H1 (cell line): Measurements from ENCODE around the gene SYNDIG1. TPM values are rescaled to one million over a fixed set of nuclear protein-coding genes. Genes with fewer than 3 reads are reported as not detected.

Experiments used
- CTCF ChIA-PET: fragments of 300-600 bp; sonication (Branson Sonifier 250); formaldehyde crosslinking; loops from one replicate; lab custom pipeline; 2021; ENCODE audit not compliant: partially characterized antibody; lab: Charles Lee
- POLR2A ChIA-PET: fragments of 300-600 bp; sonication (Branson Sonifier 250); formaldehyde crosslinking; loops from one replicate; lab custom pipeline; 2021; ENCODE audit warnings: inconsistent platforms; ENCODE audit not compliant: partially characterized antibody; lab: Charles Lee
- DNase-seq, 2 experiments: peaks; one replicate each; pipeline versions ENCODE4 v3.0.0 to v3.0.0-alpha.2; 2010 to 2022; ENCODE audit warnings: low spot score in 2 of 2, low read depth in 1 of 2, mixed read lengths in 1 of 2
- FAIRE-seq: peaks from 2 replicates; lab custom pipeline; 2011; peaks lifted over from hg19 to GRCh38; lab: Jason Lieb, UNC
- H2AFZ ChIP-seq: 2 replicates; pipeline ENCODE4 v1.8.1; 2012; ENCODE audit warnings: low read length, inconsistent platforms
- H2AK5ac ChIP-seq: 2 replicates; pipeline ENCODE4 v1.6.1; 2013; ENCODE audit warnings: low read depth, low read length
- H2BK120ac ChIP-seq: replicated peaks from 2 replicates; pipeline ENCODE3; 2013; ENCODE audit warnings: low read depth, low read length, inconsistent platforms
- H2BK12ac ChIP-seq: 2 replicates; pipeline ENCODE4 v1.6.1; 2013; ENCODE audit warnings: low read depth, low read length
- H2BK15ac ChIP-seq: 2 replicates; pipeline ENCODE4 v1.6.1; 2013; ENCODE audit warnings: low read length
- H2BK20ac ChIP-seq: 2 replicates; pipeline ENCODE4 v1.6.1; 2013; ENCODE audit warnings: low read length
- H2BK5ac ChIP-seq: 2 replicates; pipeline ENCODE4 v1.6.1; 2013; ENCODE audit warnings: low read depth, low read length
- H3K14ac ChIP-seq: 2 replicates; pipeline ENCODE4 v1.6.1; 2013; ENCODE audit warnings: inconsistent platforms; ENCODE audit not compliant: insufficient read length
- H3K18ac ChIP-seq: 2 replicates; pipeline ENCODE4 v1.6.1; 2013; ENCODE audit warnings: low read length; ENCODE audit errors: extremely low read depth
- H3K23ac ChIP-seq: 2 replicates; pipeline ENCODE4 v1.6.1; 2013; ENCODE audit warnings: inconsistent platforms; ENCODE audit not compliant: insufficient read length
- H3K23me2 ChIP-seq: 2 replicates; pipeline ENCODE4 v1.6.1; 2013; ENCODE audit warnings: low read depth, low read length
- H3K27ac ChIP-seq: 2 replicates; pipeline ENCODE4 v1.6.1; 2011; ENCODE audit warnings: low read depth, low read length, inconsistent platforms
- H3K27me3 ChIP-seq, 4 experiments: replicated peaks in 1 of 4; 1 replicate in 1 of 4; 2 replicates in 3 of 4; pipeline versions ENCODE4 v1.6.1 to v1.8.1; 2011 to 2013; ENCODE audit warnings: low read length in 3 of 4, mild to moderate bottlenecking in 3 of 4, inconsistent platforms in 2 of 4, mixed read lengths in 2 of 4, moderate library complexity in 1 of 4; ENCODE audit not compliant: control insufficient read depth in 3 of 4, insufficient read depth in 3 of 4; ENCODE audit errors: extremely low read depth in 1 of 4
- H3K36me3 ChIP-seq, 4 experiments: 2 replicates each; pipeline versions ENCODE4 v1.6.1 to v1.8.1; 2011 to 2013; ENCODE audit warnings: mild to moderate bottlenecking in 4 of 4, low read length in 3 of 4, moderate library complexity in 2 of 4, control low read depth in 1 of 4, inconsistent platforms in 1 of 4; ENCODE audit not compliant: insufficient read depth in 4 of 4, control insufficient read depth in 2 of 4
- H3K4ac ChIP-seq: replicated peaks from 2 replicates; pipeline ENCODE3; 2013; ENCODE audit warnings: low read length, low read depth, mixed read lengths, inconsistent platforms; ENCODE audit not compliant: insufficient read length
- H3K4me1 ChIP-seq, 4 experiments: replicated peaks in 1 of 4; 1 replicate in 1 of 4; 2 replicates in 3 of 4; pipeline versions ENCODE4 v1.6.1 to v1.8.1; 2011 to 2013; ENCODE audit warnings: low read length in 3 of 4, inconsistent platforms in 2 of 4, mixed read lengths in 1 of 4; ENCODE audit not compliant: insufficient read depth in 4 of 4, control insufficient read depth in 3 of 4
- H3K4me2 ChIP-seq, 2 experiments: 2 replicates each; pipeline versions ENCODE4 v1.6.1 to v1.8.1; 2011 to 2013; ENCODE audit warnings: low read depth in 2 of 2, low read length in 2 of 2, control low read depth in 1 of 2, inconsistent platforms in 1 of 2, mild to moderate bottlenecking in 1 of 2; ENCODE audit not compliant: insufficient read depth in 1 of 2
- H3K4me3 ChIP-seq, 4 experiments: fragments of 200-600, 300-600 bp in 1 of 4; sonication (generic), shearing (Covaris generic), sonication (Bioruptor Twin) in 1 of 4; 2 replicates each; pipeline versions ENCODE4 v1.5.1 to v1.8.1; 2011 to 2016; ENCODE audit warnings: low read length in 4 of 4, low read depth in 3 of 4, control low read depth in 2 of 4, inconsistent platforms in 2 of 4, mild to moderate bottlenecking in 2 of 4, mixed read lengths in 1 of 4, moderate library complexity in 1 of 4; ENCODE audit not compliant: insufficient read depth in 2 of 4; ENCODE audit errors: extremely low read depth in 1 of 4
- H3K56ac ChIP-seq: replicated peaks from 2 replicates; pipeline ENCODE3; 2013; ENCODE audit warnings: low read depth, mild to moderate bottlenecking, mixed read lengths, low read length, inconsistent platforms; ENCODE audit not compliant: insufficient read length
- H3K79me1 ChIP-seq: 2 replicates; pipeline ENCODE4 v1.6.1; 2013; ENCODE audit warnings: low read depth, low read length, control low read depth
- H3K79me2 ChIP-seq, 2 experiments: 2 replicates each; pipeline versions ENCODE4 v1.6.1 to v1.8.1; 2012 to 2013; ENCODE audit warnings: low read length in 2 of 2, mild to moderate bottlenecking in 2 of 2, inconsistent platforms in 1 of 2; ENCODE audit not compliant: insufficient read depth in 2 of 2, control insufficient read depth in 1 of 2
- H3K9ac ChIP-seq, 4 experiments: replicated peaks in 1 of 4; 1 replicate in 1 of 4; 2 replicates in 3 of 4; pipeline versions ENCODE4 v1.6.1 to v1.8.1; 2011 to 2013; ENCODE audit warnings: low read depth in 3 of 4, low read length in 3 of 4, control low read depth in 2 of 4, mild to moderate bottlenecking in 2 of 4, moderate library complexity in 2 of 4, inconsistent platforms in 1 of 4; ENCODE audit errors: extremely low read depth in 1 of 4
- H3K9me3 ChIP-seq, 2 experiments: 2 replicates each; pipeline versions ENCODE4 v1.6.1 to v1.8.1; 2012 to 2013; ENCODE audit warnings: mild to moderate bottlenecking in 2 of 2, moderate library complexity in 2 of 2, control low read depth in 1 of 2, inconsistent platforms in 1 of 2, low read depth in 1 of 2, low read length in 1 of 2, mixed read lengths in 1 of 2; ENCODE audit not compliant: insufficient read depth in 2 of 2
- H4K20me1 ChIP-seq, 2 experiments: replicated peaks in 1 of 2; 2 replicates each; pipeline versions ENCODE3 to v1.8.1; 2011 to 2013; ENCODE audit warnings: inconsistent platforms in 2 of 2, low read length in 2 of 2, mild to moderate bottlenecking in 1 of 2; ENCODE audit not compliant: insufficient read depth in 2 of 2, control insufficient read depth in 1 of 2
- H4K5ac ChIP-seq: 2 replicates; pipeline ENCODE4 v1.6.1; 2013; ENCODE audit warnings: low read length, low read depth, mixed read lengths, inconsistent platforms; ENCODE audit not compliant: insufficient read length
- H4K8ac ChIP-seq: 2 replicates; pipeline ENCODE4 v1.8.0; 2013; ENCODE audit warnings: mild to moderate bottlenecking, moderate library complexity, low read length, inconsistent platforms; ENCODE audit not compliant: insufficient read depth; ENCODE audit errors: extremely low read depth
- H4K91ac ChIP-seq: replicated peaks from 2 replicates; pipeline ENCODE3; 2013; ENCODE audit warnings: low read length, mixed read lengths, inconsistent platforms; ENCODE audit not compliant: insufficient read length
- CBX5 ChIP-seq: fragments of 300-800, 300-1000 bp; sonication (generic); IDR thresholded peaks from 2 replicates; pipeline ENCODE4 v1.7.1; 2016; ENCODE audit warnings: antibody characterized with exemption, low read length, low read depth
- CBX8 ChIP-seq: fragments of 300-800, 300-1000 bp; sonication (generic); IDR thresholded peaks from 2 replicates; pipeline ENCODE4 v1.7.1; 2016; ENCODE audit warnings: low read depth, low read length, borderline replicate concordance
- CEBPB ChIP-seq: IDR thresholded peaks from 2 replicates; pipeline ENCODE4 v1.6.1; 2012; ENCODE audit warnings: low read depth, low read length
- CREB1 ChIP-seq: IDR thresholded peaks from 2 replicates; pipeline ENCODE4 v1.6.1; 2012; ENCODE audit warnings: inconsistent platforms
- CTBP2 ChIP-seq: IDR thresholded peaks from 2 replicates; pipeline ENCODE4 v1.7.0; 2011; ENCODE audit warnings: borderline replicate concordance, mild to moderate bottlenecking, moderate library complexity, mixed read lengths, low read length; ENCODE audit not compliant: insufficient read depth, insufficient read length
- EGR1 ChIP-seq: IDR thresholded peaks from 2 replicates; pipeline ENCODE4 v1.6.1; 2011; ENCODE audit warnings: low read depth, low read length, borderline replicate concordance
- FOSL1 ChIP-seq: IDR thresholded peaks from 2 replicates; pipeline ENCODE4 v1.6.1; 2011; ENCODE audit warnings: mild to moderate bottlenecking, low read depth, low read length, moderate library complexity; ENCODE audit not compliant: insufficient read depth
- KDM5A ChIP-seq: fragments of 200-600 bp; IDR thresholded peaks from 2 replicates; pipeline ENCODE4 v1.7.1; 2012; ENCODE audit warnings: mild to moderate bottlenecking, low read length, inconsistent platforms, mixed read lengths
- POLR2AphosphoS5 ChIP-seq: IDR thresholded peaks from 2 replicates; pipeline ENCODE4 v1.6.1; 2011; ENCODE audit warnings: low read depth, low read length
- RNF2 ChIP-seq: fragments of 200-900, 300-1000 bp; sonication (generic); IDR thresholded peaks from 2 replicates; pipeline ENCODE4 v1.7.1; 2016; ENCODE audit warnings: borderline replicate concordance, low read depth, mild to moderate bottlenecking, antibody characterized with exemption, low read length; ENCODE audit not compliant: poor library complexity, severe bottlenecking; ENCODE audit errors: missing control alignments
- SP2 ChIP-seq: IDR thresholded peaks from 2 replicates; pipeline ENCODE4 v1.6.1; 2012; ENCODE audit warnings: mild to moderate bottlenecking, low read length, inconsistent platforms
- SRF ChIP-seq: IDR thresholded peaks from 2 replicates; pipeline ENCODE4 v1.6.1; 2011; ENCODE audit warnings: mild to moderate bottlenecking, low read depth, low read length, moderate library complexity
- SUZ12 ChIP-seq: fragments of 200-600 bp; sonication (generic); IDR thresholded peaks from 2 replicates; pipeline ENCODE4 v1.6.1; 2012; ENCODE audit warnings: mild to moderate bottlenecking, inconsistent platforms, low read length, moderate library complexity, mixed read lengths
- TBP ChIP-seq: IDR thresholded peaks from 2 replicates; pipeline ENCODE4 v1.6.1; 2011; ENCODE audit warnings: low read depth, low read length, improper control_type of control experiment
- WGBS, 2 experiments: shearing (Covaris generic) in 1 of 2; methylation state at CpG; one replicate each; pipeline versions ENCODE4 v1.1.6 to v1.1.7; 2013 to 2015; ENCODE audit warnings: low lambda C conversion rate in 2 of 2, mixed read lengths in 2 of 2, inconsistent platforms in 1 of 2, low coverage in 1 of 2, missing lambda C conversion rate in 1 of 2; ENCODE audit not compliant: insufficient replicate concordance in 2 of 2, insufficient coverage in 1 of 2, insufficient read length in 1 of 2; ENCODE audit errors: extremely low coverage in 1 of 2, missing lambda C conversion rate in 1 of 2; 5-methylcytosine and 5-hydroxymethylcytosine counted together
- polyA plus RNA-seq, 7 experiments: library from polyadenylated mRNA; depleted of rRNA in 3 of 7; stranded (reverse) in 5 of 7; unstranded in 2 of 7; fragments of >200 nt in 5 of 7; fragments of 200-250 nt in 2 of 7; gene quantifications; 1 replicate in 5 of 7; 2 replicates in 1 of 7; 4 replicates in 1 of 7; pipeline versions ENCODE4 v1.2.1 to v1.2.3, GENCODE V29; 2011 to 2013; ENCODE audit warnings: missing spikeins in 2 of 7, mixed read lengths in 2 of 7
- total RNA-seq: library from RNA; stranded (reverse); fragmentation: NEBNext Ultra II Directional; extraction: Animal tissue kit (Norgen Biotek cat#: 25700); gene quantifications from 2 replicates; pipeline ENCODE4 v1.2.1, GENCODE V29; 2021

Gene SYNDIG1
- total and polyA plus RNA-seq, 2 of the 8 experiments (the other 6 are each of a cell fraction or from before 2014, with no cell fraction given): 6.5 to 7.8 TPM

DNA sequence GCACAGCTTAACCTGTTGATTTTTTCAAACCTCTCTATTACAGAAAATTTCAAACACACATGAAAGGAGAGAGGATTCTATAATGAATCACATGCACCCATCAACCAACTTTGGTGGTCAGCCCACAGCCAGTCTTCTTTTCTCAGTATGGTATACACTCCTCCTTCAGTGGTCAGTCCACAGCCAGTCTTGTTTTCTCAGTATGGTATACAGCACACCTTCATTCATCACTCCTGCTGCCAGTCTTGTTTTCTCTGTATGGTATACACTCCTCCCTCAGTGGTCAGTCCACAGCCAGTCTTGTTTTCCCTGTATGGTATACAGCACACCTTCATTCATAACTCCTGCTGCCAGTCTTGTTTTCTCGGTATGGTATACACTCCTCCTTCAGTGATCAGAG is 67.8 kb downstream of the SYNDIG1 start:
- Histone ChIP-seq H2AFZ (no peak overlapping the region), H3K9me3 (no peaks in the 10 kb centered on the region; a peak in 1 of 4 replicates), H2AK5ac (no peak overlapping the region), H3K9ac (no peak overlapping the region), H3K4ac (no peak overlapping the region), H4K8ac (no peak overlapping the region), H2BK5ac (no peak overlapping the region), H3K27ac (no peak overlapping the region), H3K23me2 (no peaks in the 10 kb centered on the region), H3K4me1 (peaks cover 0 to 4% (median under 1%) of the 10 kb centered on the region in 4 experiments; a peak in 3 of 7 replicates), H3K79me1 (peaks cover 4% of the 10 kb centered on the region), H3K14ac (no peak overlapping the region), H4K20me1 (peaks cover 0 to 1% of the 10 kb centered on the region in 2 experiments), H2BK20ac (no peak overlapping the region), H4K91ac (no peak overlapping the region), H3K79me2 (peaks cover 0 to 3% of the 10 kb centered on the region in 2 experiments; a peak in 1 of 4 replicates), H3K4me3 (no peak overlapping the region), H3K27me3 (no peaks in the 10 kb centered on the region), H3K23ac (no peak overlapping the region), H3K18ac (no peak overlapping the region), H3K56ac (no peak overlapping the region), H4K5ac (no peak overlapping the region), H2BK12ac (no peak overlapping the region), H2BK120ac (no peak overlapping the region), H3K36me3 (no peaks in the 10 kb centered on the region), H3K4me2 (no peak overlapping the region), H2BK15ac (no peak overlapping the region)
- CTCF ChIA-PET: no interaction called here
- FAIRE-seq: no peak
- POLR2A ChIA-PET: no interaction called here
- no peak for DNase-seq
- TF ChIP-seq CBX8 (no peak), KDM5A (no peak), CEBPB (no peak), TBP (no peak), EGR1 (no peak), SUZ12 (no peak), CBX5 (no peak), CTBP2 (no peak), POLR2AphosphoS5 (no peak), SRF (no peak), CREB1 (no peak), RNF2 (no peak), FOSL1 (no peak), SP2 (no peak)
- 100% methylated on average over 1 of the region's 1 CpG; no CpG with 5 or more reads in 1 of the 2 experiments for WGBS, 2 experiments
